Activated naive CD4-positive, alpha-beta T cell treated with anti-CD3 and anti-CD28 coated beads, Interleukin-2, amount 10 ng/mL, durations not matched to agents 7 days and 5 days (primary cell): ENCODE data around the gene CNIH3.

Experiments
- CTCF ChIA-PET: fragments of 350-600 bp; sonication (Branson Sonifier 250); formaldehyde crosslinking; loops from one replicate; lab custom pipeline; 2021; ENCODE audit warnings: antibody characterized with exemption; lab: Charles Lee
- DNase-seq: peaks from one replicate; pipeline ENCODE4 v3.0.0-alpha.2; 2020
- H3K27ac Mint-ChIP-seq: one replicate; pipeline ENCODE4 v1.8.0; 2021; ENCODE audit warnings: mild to moderate bottlenecking, moderate library complexity, mixed read lengths
- H3K27me3 Mint-ChIP-seq: one replicate; pipeline ENCODE4 v1.8.0; 2021; ENCODE audit warnings: mild to moderate bottlenecking, mixed read lengths
- H3K36me3 Mint-ChIP-seq: one replicate; pipeline ENCODE4 v1.8.0; 2021; ENCODE audit warnings: mixed read lengths
- H3K4me1 Mint-ChIP-seq: one replicate; pipeline ENCODE4 v1.8.0; 2021; ENCODE audit warnings: mixed read lengths
- H3K4me3 Mint-ChIP-seq: one replicate; pipeline ENCODE4 v1.8.0; 2021; ENCODE audit warnings: mild to moderate bottlenecking, moderate library complexity, mixed read lengths
- H3K9me3 Mint-ChIP-seq: one replicate; pipeline ENCODE4 v1.8.0; 2021; ENCODE audit warnings: mixed read lengths

Gene CNIH3

DNA sequence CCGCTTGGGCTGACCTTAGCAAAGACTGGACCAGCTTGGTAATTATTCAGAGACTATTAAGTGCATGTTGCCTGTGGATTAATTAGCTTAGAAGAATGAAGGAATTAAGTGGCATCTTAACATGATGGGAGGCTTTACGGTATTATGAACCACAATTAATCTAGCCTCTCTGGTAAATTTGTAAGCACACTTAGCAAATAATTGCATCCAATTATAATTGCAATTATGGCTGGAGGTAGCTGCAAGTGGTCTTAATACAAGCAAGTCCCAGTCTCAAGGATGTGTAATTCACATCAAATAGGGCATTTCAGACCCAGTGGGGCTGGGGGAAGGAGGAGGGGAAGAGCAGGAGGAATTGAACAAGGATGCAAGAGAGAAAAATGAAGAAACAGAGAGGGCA is 151.6 kb downstream of the CNIH3 start:
- H3K4me1 Mint-ChIP-seq, result no peaks in the 10 kb centered on the region
- H3K27me3 Mint-ChIP-seq, result peaks cover 39% of the 10 kb centered on the region
- H3K36me3 Mint-ChIP-seq, result no peaks in the 10 kb centered on the region
- no peak for DNase-seq
- no peaks in the 10 kb centered on the region for H3K9me3 Mint-ChIP-seq
- CTCF ChIA-PET, result no interaction called here
- no peak overlapping the region for H3K4me3 Mint-ChIP-seq
- no peak overlapping the region for H3K27ac Mint-ChIP-seq

GRCh38 chr1:224768971-224769370 is 152.9 kb downstream of the CNIH3 start:
- peaks cover 39% of the 10 kb centered on the region for H3K27me3 Mint-ChIP-seq
- no peaks in the 10 kb centered on the region for H3K36me3 Mint-ChIP-seq
- H3K4me1 Mint-ChIP-seq, result no peaks in the 10 kb centered on the region
- CTCF ChIA-PET, result no interaction called here
- no peaks in the 10 kb centered on the region for H3K9me3 Mint-ChIP-seq
- no peak overlapping the region for H3K4me3 Mint-ChIP-seq
- no peak overlapping the region for H3K27ac Mint-ChIP-seq
- no peak for DNase-seq

DNA sequence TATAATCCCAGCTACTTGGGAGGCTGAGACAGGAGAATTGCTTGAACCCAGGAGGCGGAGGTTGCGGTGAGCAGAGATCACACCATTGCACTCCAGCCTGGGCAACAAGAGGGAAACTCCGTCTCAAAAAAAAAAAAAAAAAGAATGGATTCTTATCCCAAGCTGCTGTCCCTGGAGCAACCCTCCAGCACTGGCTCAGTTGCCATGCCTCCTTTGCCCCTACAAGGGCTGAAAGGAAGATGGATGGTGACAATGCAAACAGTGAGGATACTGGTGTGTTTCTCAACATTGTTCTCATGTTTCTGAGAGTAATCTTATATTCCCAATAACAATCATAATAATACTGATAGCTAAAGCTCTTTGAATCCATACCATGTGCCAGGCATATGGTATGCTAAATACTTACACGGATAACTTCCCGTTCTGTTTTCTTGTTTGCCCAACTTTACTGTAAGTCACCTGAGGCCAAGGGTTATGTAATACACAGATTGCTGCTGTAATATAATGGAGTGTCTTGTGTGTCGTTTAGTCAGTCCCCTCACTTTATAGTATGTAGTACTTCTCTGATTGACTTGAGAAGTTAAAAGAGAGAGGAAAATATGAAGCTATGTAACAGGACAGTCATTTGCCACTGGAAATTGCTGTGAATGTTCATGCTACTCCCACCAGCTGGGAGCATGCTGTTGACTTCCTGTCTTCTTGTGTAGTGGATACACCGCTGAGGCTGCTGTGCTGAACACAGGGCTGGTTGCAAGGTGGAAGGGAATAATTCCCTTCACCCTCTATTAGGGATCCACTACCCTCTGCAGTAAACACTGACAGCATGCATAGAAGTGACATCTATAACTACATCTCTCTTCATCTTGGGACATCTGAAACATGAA is 153.6 kb downstream of the CNIH3 start:
- Mint-ChIP-seq H3K4me1 (no peaks in the 10 kb centered on the region), H3K27me3 (peaks cover 39% of the 10 kb centered on the region), H3K36me3 (no peaks in the 10 kb centered on the region), H3K4me3 (no peak overlapping the region), H3K9me3 (no peaks in the 10 kb centered on the region), H3K27ac (no peak overlapping the region)
- CTCF ChIA-PET, result no interaction called here
- no peak for DNase-seq

GRCh38 chr1:224770336-224770693 is 154.2 kb downstream of the CNIH3 start:
- no peaks in the 10 kb centered on the region for H3K36me3 Mint-ChIP-seq
- DNase-seq, result no peak
- no peaks in the 10 kb centered on the region for H3K9me3 Mint-ChIP-seq
- no peaks in the 10 kb centered on the region for H3K4me1 Mint-ChIP-seq
- H3K4me3 Mint-ChIP-seq, result no peak overlapping the region
- CTCF ChIA-PET, result no interaction called here
- H3K27ac Mint-ChIP-seq, result no peak overlapping the region
- peaks cover 38% of the 10 kb centered on the region for H3K27me3 Mint-ChIP-seq

DNA sequence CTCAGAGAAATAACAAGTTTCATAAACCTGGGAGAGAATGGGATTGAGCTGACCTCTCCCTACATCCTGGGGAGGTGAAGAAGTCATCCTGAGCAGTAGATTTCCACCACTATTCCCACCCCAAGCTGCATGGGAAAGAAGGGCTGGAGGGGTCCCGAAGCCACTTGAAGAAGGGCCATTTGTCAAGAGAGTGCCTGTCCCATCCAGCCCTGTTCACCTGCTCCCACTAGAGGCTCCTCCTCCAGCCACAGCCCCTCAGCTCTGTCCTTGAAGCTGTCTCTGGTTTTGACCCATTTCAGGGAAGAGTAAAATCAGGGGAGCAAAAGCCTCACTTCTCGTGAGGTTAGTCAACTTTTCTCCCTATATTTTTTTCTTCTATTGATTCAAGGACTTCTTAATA is 157.5 kb downstream of the CNIH3 start:
- CTCF ChIA-PET, result no interaction called here
- H3K4me1 Mint-ChIP-seq, result no peaks in the 10 kb centered on the region
- no peaks in the 10 kb centered on the region for H3K9me3 Mint-ChIP-seq
- H3K4me3 Mint-ChIP-seq, result no peak overlapping the region
- peaks cover 21% of the 10 kb centered on the region for H3K27me3 Mint-ChIP-seq
- H3K27ac Mint-ChIP-seq, result no peak overlapping the region
- DNase-seq, result no peak
- no peaks in the 10 kb centered on the region for H3K36me3 Mint-ChIP-seq

GRCh38 chr1:224774378-224774777 is 158.3 kb downstream of the CNIH3 start:
- no peak for DNase-seq
- H3K36me3 Mint-ChIP-seq, result no peaks in the 10 kb centered on the region
- no peaks in the 10 kb centered on the region for H3K9me3 Mint-ChIP-seq
- H3K4me1 Mint-ChIP-seq, result no peaks in the 10 kb centered on the region
- H3K27ac Mint-ChIP-seq, result no peak overlapping the region
- H3K27me3 Mint-ChIP-seq, result peaks cover 17% of the 10 kb centered on the region
- CTCF ChIA-PET, result no interaction called here
- no peak overlapping the region for H3K4me3 Mint-ChIP-seq

DNA sequence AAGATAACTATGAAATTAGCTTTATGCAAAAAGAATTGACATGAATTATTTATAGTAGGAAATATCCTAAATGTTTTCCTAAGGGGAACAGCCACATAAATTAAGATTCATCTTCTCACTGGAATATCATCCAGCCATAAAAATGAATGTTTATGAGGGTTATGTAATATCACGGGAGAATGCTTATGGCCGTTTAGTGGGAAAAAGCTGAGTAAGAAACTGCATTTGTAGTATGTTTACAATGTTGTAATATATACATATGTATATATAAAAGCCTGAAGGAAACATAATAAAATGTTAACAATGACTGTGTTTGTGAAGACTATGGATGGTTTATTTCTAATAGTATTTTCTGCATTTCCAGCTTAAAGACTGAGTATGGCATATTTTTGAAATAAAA is 161.1 kb downstream of the CNIH3 start:
- Mint-ChIP-seq H3K9me3 (no peaks in the 10 kb centered on the region), H3K27me3 (peaks cover 10% of the 10 kb centered on the region), H3K4me1 (no peaks in the 10 kb centered on the region), H3K27ac (no peak overlapping the region), H3K36me3 (no peaks in the 10 kb centered on the region), H3K4me3 (no peak overlapping the region)
- no peak for DNase-seq
- CTCF ChIA-PET, result no interaction called here

GRCh38 chr1:224779536-224779935 is 163.4 kb downstream of the CNIH3 start:
- Mint-ChIP-seq H3K36me3 (no peaks in the 10 kb centered on the region), H3K4me3 (no peak overlapping the region), H3K27me3 (no peaks in the 10 kb centered on the region), H3K4me1 (peaks cover 9% of the 10 kb centered on the region), H3K27ac (no peak overlapping the region), H3K9me3 (no peaks in the 10 kb centered on the region)
- no peak for DNase-seq
- CTCF ChIA-PET, result no interaction called here

- CTCF ChIA-PET, result no interaction called here
- Mint-ChIP-seq H3K4me1 (peaks cover 9% of the 10 kb centered on the region), H3K36me3 (no peaks in the 10 kb centered on the region), H3K9me3 (no peaks in the 10 kb centered on the region), H3K27ac (no peak overlapping the region), H3K4me3 (no peak overlapping the region), H3K27me3 (no peaks in the 10 kb centered on the region)
- no peak for DNase-seq
Measured at GRCh38 chr1:224780736-224781135, 164.6 kb downstream of the CNIH3 start.

GRCh38 chr1:224781800-224782199 is 165.7 kb downstream of the CNIH3 start:
- CTCF ChIA-PET, result no interaction called here
- H3K9me3 Mint-ChIP-seq, result peaks cover under 1% of the 10 kb centered on the region
- H3K4me3 Mint-ChIP-seq, result no peak overlapping the region
- H3K4me1 Mint-ChIP-seq, result peaks cover 9% of the 10 kb centered on the region
- H3K27ac Mint-ChIP-seq, result no peak overlapping the region
- DNase-seq, result no peak
- H3K27me3 Mint-ChIP-seq, result no peaks in the 10 kb centered on the region
- H3K36me3 Mint-ChIP-seq, result no peaks in the 10 kb centered on the region

GRCh38 chr1:224782281-224783000 is 166.3 kb downstream of the CNIH3 start:
- Mint-ChIP-seq H3K36me3 (no peaks in the 10 kb centered on the region), H3K27me3 (no peaks in the 10 kb centered on the region), H3K4me3 (no peak overlapping the region), H3K9me3 (peaks cover 7% of the 10 kb centered on the region), H3K27ac (no peak overlapping the region), H3K4me1 (peaks cover 9% of the 10 kb centered on the region)
- DNase-seq, result no peak
- CTCF ChIA-PET, result no interaction called here

- H3K9me3 Mint-ChIP-seq, result peaks cover 7% of the 10 kb centered on the region
- no peaks in the 10 kb centered on the region for H3K36me3 Mint-ChIP-seq
- H3K27ac Mint-ChIP-seq, result no peak overlapping the region
- H3K27me3 Mint-ChIP-seq, result no peaks in the 10 kb centered on the region
- H3K4me1 Mint-ChIP-seq, result peaks cover 9% of the 10 kb centered on the region
- no peak for DNase-seq
- CTCF ChIA-PET, result interaction anchor here (0.6 kb wide), 1 partner anchor 251 kb away, joined by 3 read pairs; no protein-coding TSS in a partner anchor
- no peak overlapping the region for H3K4me3 Mint-ChIP-seq
Measured at GRCh38 chr1:224783006-224783651, 167.0 kb downstream of the CNIH3 start.

DNA sequence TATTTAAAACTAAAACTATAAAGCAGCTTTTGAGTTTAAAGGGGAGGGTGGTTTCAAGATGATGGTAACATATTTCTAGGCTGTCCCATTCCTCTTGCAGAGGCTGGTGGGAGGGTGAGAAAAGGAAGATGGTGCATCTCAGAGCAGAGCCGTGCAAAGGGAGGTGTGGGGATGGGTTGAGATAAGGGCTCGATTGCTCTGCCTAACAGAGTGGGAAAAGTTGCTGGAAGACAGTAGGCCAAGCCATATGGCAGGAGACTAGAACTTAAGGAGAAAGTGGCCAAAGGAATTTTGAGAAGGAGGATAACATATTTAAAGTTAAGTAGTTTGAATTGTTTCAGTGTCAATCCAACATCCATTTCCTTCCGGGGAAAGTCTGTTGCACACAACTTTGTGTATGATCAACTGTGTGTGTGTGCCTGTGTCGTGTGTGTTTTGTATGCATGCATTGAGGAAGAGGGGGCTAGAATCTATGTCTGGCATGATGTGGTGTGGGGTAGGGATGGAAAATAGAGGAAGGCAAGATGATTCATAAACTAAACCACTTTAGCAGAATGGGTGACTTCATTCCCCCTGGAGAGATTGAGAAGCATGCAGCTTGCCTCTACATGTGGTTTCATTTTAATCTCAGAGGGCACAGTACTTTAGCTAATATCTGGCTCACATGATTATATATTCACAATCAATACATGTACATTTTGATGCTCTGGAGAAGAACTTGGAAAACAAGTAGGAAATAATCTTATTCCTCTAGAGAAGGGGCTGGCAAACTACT is 168.3 kb downstream of the CNIH3 start:
- Mint-ChIP-seq H3K27ac (no peak overlapping the region), H3K4me1 (peaks cover 9% of the 10 kb centered on the region), H3K36me3 (no peaks in the 10 kb centered on the region), H3K27me3 (no peaks in the 10 kb centered on the region), H3K4me3 (no peak overlapping the region), H3K9me3 (peaks cover 9% of the 10 kb centered on the region)
- no peak for DNase-seq
- CTCF ChIA-PET, result no interaction called here

GRCh38 chr1:224785040-224785328 is 168.9 kb downstream of the CNIH3 start:
- Mint-ChIP-seq H3K9me3 (peaks cover 9% of the 10 kb centered on the region), H3K4me1 (peaks cover 9% of the 10 kb centered on the region), H3K27ac (no peak overlapping the region), H3K36me3 (no peaks in the 10 kb centered on the region), H3K27me3 (no peaks in the 10 kb centered on the region), H3K4me3 (no peak overlapping the region)
- no peak for DNase-seq
- CTCF ChIA-PET, result no interaction called here
